Left hindlimb (tissue), 1 donor: ENCODE results near the gene CACNG7.
A peak's percentile ranks its signal among the peaks of the same experiment; 100 is the strongest.

ENCODE experiments used
- DNase-seq: peaks from one replicate; pipeline ENCODE4 v3.0.0-alpha.2; 2018

Gene CACNG7

GRCh38 chr19:53879140-53880081 lies 29.7 kb upstream of the CACNG7 start:
- peak; percentile 97 for DNase-seq

DNA sequence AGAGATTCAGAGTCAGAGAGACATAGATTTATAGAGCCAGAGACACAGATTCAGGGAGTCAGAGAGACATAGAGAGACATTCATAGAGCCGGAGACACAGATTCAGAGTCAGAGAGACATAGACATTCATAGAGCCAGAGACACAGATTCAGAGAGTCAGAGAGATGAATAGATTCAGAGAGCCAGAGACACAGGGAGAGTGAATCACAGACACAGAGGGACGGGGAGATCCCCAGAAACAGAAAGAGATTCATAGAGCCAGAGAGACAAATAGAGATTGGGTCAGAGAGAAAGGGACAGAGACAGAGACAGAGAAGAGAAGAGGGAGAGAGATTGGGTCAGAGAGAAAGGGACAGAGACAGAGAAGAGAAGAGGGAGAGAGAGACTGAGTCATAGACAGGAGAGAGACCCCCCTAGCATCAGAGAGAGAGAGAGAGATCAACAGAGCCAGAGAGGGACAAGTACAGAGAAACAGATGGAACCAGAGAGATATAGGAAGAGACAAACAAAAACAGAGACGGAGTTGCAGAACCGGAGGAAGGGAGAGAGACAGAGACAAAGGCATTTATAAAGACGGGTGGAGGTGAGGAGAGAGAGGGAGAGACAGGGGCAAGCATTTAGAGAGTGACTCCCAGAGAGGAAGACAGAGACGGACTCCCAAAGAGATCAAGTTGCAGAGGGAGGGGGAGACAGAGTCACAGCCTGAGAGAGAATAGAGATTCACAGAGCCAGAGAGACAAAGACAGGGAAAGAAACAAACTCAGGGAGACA lies 28.2 kb upstream of the CACNG7 start:
- DNase-seq, result no peak

- peak; percentile 65 for DNase-seq
Measured at GRCh38 chr19:53881482-53882390, 27.3 kb upstream of the CACNG7 start, which contains the start of gene PRKCG. Gene PRKCG, plus strand, starts transcription at chr19:53882197. Its CDS starts 298 bp downstream, at chr19:53882495.

DNA sequence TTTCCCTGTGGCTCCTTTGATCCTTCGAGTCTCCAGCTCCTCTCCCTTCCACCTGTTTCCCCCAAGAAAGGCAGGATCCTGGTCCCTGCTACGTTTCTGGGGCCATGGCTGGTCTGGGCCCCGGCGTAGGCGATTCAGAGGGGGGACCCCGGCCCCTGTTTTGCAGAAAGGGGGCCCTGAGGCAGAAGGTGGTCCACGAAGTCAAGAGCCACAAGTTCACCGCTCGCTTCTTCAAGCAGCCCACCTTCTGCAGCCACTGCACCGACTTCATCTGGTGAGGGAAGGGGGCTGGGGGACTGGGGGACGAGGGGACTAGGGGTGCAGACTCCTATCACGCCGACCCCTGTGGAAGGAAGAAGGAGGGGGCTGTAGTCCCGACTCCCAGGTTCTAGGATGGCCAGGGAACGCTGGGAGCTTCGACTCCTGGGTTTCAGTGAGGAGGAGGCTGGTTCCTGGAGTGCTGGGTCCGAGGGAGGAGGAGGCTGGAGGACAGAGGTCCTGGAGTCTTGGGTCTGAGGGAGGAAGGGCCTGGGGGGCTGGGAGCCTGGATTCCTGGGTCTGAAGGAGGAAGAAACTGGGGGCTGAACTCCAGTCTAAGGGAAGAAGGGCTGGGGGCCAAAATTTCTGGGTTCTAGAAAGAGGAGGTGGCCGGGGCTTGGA lies 26.6 kb upstream of the CACNG7 start:
- no peak for DNase-seq

DNA sequence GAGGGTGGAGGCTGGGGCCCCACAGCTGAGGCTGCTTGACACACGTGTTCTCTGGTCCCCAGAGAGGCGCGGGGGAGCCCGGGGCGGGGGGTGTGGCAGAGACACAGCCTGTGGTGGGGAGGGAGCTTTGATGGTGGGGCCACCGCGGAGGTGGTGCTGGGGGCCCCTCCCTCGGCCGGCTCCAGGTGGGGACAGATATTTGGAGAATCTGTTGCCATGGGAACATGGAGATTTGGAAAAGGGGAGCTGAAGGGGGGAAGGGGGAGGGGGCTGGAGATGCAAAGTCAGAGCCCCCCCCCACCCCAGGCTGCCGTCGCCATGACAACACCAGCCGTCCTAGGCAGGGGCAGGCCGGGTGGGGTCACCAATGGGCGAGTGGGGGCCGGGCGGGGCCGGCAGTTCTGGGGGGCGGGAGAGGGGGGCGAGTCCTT lies 25.8 kb upstream of the CACNG7 start:
- no peak for DNase-seq

DNA sequence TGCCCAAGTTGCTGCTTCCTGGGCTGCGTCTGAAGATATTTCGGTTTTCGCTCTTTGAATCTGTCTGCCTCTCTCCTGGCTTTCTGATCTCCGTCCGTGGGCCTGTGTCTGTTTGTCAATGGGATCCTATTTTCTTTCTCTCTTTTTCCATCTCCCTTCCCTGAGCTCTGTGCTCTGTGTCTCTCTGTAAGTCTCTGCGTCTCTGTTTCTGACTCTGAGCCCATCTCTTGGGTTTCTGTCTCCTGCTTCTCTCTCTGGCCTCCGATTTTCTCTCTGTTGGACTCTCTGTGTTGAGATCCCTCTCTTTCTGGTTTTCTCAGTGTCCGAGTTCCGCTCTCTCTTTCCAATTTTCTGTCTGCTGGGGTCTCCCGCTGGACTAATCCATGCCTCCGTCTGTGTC lies 25.3 kb upstream of the CACNG7 start:
- DNase-seq, result no peak

- no peak for DNase-seq
Measured at GRCh38 chr19:53884256-53884655, 24.8 kb upstream of the CACNG7 start.

DNA sequence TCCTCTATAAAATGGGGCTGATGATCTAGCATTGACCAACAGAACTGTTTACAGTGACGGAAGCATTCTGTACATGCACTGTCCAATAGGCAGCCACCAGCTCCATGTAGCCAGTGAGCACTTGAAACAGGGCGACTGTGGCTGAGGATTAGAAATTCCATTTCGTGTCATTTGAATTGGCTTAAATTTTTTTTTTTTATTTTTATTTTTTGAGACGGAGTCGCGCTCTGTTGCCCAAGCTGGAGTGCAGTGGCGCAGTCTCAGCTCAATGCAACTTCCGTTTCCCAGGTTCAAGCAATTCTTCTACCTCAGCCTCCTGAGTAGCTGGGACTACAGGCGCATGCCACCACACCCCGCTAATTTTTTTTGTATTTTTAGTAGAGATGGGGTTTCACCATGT lies 24.0 kb upstream of the CACNG7 start:
- DNase-seq, result no peak

DNA sequence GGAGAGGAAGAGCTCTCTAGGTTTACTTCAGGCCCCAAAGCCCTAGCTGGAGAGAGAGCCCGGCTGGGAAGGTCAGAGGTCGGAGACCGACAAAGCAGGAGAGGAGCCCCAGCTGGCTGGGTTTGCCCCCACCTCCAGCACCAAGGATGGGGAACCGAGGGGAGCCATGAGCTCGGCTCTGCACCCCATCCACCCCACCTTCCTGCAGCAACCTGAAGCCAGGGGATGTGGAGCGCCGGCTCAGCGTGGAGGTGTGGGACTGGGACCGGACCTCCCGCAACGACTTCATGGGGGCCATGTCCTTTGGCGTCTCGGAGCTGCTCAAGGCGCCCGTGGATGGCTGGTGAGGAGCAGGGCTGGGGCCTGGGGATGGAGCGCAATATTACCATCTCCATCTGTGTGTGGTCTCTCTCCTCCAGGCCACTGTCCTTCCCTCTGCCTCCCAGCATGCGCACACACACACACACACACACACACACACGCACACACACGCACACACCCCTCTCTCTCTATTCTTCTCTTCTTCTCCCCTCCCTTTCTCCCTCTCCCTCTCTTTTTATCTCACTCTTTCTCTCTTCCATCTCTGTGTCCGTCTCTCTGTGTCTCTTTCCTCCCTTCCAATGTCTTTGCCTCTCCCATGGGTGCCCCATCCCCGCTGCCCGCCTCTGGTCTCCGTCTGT lies 16.6 kb upstream of the CACNG7 start:
- no peak for DNase-seq

DNA sequence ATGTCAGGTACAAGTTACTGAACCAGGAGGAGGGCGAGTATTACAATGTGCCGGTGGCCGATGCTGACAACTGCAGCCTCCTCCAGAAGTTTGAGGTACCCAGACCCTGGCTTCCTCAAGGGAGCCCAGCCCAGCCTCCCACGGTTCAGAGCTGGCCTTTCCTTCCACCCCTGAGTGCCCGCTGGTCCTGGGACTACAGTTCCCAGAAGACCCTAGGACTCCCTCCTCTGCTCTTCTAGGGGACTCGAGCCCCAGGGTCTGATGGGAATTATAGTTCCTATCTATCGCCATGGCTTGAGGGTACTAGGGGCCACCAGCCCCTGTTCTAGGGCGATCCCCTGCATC lies 16.1 kb upstream of the CACNG7 start:
- DNase-seq, result no peak

DNA sequence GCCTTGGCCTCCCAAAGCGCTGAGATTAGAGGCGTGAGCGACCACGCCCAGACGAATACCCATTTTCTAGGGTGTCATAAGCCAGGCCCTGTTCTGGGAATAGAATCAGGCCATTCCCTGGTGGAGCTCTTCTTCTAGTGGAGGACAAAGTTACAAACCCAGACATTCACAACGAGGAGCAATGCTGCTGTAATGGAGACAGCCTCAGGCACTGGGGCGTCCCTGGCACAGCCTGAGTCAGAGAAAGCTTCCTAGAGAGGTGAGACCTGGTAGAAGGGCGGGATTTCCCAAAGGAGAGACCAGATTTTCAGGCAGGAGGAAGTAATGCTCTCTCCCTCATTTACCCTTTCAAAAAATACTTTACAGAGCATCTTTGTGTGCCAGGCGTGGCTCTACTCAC lies 14.4 kb upstream of the CACNG7 start:
- DNase-seq, result no peak

DNA sequence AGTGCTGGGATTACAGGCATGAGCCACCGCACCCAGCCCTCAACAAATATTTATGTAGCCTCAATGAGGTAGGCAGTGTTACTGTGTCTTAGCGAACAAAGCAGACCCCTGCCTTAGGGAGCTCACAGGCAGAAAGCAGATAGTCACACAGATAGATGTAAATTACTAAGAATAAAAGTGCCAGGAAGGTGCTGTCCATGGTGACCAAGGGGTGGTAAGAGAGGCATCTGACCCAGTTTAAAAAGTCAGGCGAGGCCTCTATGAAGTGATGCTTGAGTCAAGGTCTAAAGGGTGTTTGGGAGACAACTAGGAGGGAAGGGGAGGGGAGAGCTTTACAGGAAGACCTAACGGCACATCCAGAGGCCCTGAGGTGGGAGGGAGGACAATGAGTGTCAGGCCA lies 12.4 kb upstream of the CACNG7 start:
- DNase-seq, result no peak

DNA sequence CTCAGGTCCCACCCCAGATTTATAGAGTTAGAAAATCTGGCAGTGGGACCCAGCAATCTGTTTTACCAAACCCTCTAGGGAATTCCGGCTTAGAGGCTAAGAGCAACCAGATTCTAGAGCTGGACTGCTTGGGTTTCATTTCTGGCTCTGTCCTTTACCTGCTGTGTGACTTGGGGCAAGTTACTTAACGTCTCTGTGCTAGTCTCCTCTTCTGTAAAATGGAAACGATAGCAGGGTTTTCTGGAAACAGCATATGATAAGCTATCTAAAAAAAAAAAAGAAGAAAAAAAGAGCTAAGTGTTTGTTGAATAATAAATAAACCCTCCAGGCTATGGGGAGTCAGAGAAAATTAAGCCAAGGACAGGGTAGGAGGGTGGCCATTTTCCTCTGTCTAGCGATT lies 11.6 kb upstream of the CACNG7 start:
- DNase-seq, result no peak

- DNase-seq, result no peak
Measured at GRCh38 chr19:53898166-53898565, 10.9 kb upstream of the CACNG7 start.

- DNase-seq, result no peak
Measured at GRCh38 chr19:53898636-53899341, 10.3 kb upstream of the CACNG7 start.

GRCh38 chr19:53900191-53900860 lies 8.8 kb upstream of the CACNG7 start:
- DNase-seq, result no peak

- DNase-seq, result no peak
Measured at GRCh38 chr19:53903055-53903680, 5.9 kb upstream of the CACNG7 start.

DNA sequence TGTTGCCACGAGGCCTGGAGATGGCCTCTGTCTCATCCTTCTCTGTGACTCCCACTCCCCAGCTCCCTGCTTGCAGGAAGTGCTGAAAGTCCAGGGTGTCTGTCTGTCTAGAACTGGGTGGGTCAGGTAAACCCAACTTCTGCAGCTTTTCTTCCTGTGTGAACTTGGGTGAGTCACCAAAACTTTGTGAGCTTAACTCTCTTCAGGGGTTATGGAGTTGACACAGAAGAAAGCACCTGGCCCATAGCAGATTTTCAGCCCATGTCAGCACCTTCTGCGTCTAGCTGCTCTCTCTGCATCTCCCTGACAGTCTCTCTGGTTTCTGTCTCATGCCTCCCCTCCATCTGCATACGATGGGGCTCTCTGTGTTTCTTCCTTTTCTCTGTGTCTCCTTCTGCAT lies 4.2 kb upstream of the CACNG7 start:
- no peak for DNase-seq

- DNase-seq, result no peak
Measured at GRCh38 chr19:53905787-53906186, 3.3 kb upstream of the CACNG7 start.
